Upper lobe of left lung (tissue), 6 donors: ENCODE data around the gene TOMM7. TPM values are rescaled to one million over a fixed set of nuclear protein-coding genes. Genes with fewer than 3 reads are reported as not detected.
A peak's percentile ranks its signal among the peaks of the same experiment; 100 is the strongest.
"Not testable (repeated sequence)": the region's sequence is repeated elsewhere in the genome, so short reads cannot be mapped to it uniquely, and the experiment has no call there.

Experiments
- ATAC-seq, 2 donors: fragments of 200-7000 bp; cut with Tn5 transposase; one replicate each; pipeline ENCODE4 v1.9.1; 2022; ENCODE audit warnings: mild to moderate bottlenecking in 2 of 2, moderate library complexity in 2 of 2; ENCODE audit not compliant: low FRiP score in 2 of 2
- DNase-seq, 2 donors: peaks; one replicate each; pipeline ENCODE4 v3.0.0-alpha.2; 2019 to 2020
- H3K27ac ChIP-seq, 4 donors: fragments of 200-600 bp; sonication (generic); one replicate each; pipeline ENCODE4 v1.5.1; 2016 to 2019
- H3K27me3 ChIP-seq, 4 donors: fragments of 200-600 bp; sonication (generic); one replicate each; pipeline ENCODE4 v1.5.1; 2017 to 2019
- H3K36me3 ChIP-seq, 4 donors: fragments of 200-600 bp; sonication (generic); one replicate each; pipeline ENCODE4 v1.5.1; 2016 to 2019
- H3K4me1 ChIP-seq, 4 donors: fragments of 200-600 bp; sonication (generic); one replicate each; pipeline ENCODE4 v1.5.1; 2018 to 2019
- H3K4me3 ChIP-seq, 4 donors: fragments of 200-600 bp; sonication (generic); one replicate each; pipeline ENCODE4 v1.5.1; 2017 to 2019; ENCODE audit warnings: mild to moderate bottlenecking in 2 of 4, moderate library complexity in 1 of 4
- H3K9me3 ChIP-seq, 4 donors: fragments of 200-600 bp; sonication (generic); one replicate each; pipeline ENCODE4 v1.5.1; 2018 to 2019
- CTCF ChIP-seq, 6 experiments: fragments of 450-650 bp in 4 of 6; fragments of 200-600 bp in 2 of 6; sonication (generic) in 2 of 6; IDR thresholded peaks; one replicate each; pipeline ENCODE4 v1.5.1; 2016 to 2019; ENCODE audit warnings: antibody characterized with exemption in 6 of 6
- EP300 ChIP-seq, 4 donors: sonication (generic); formaldehyde crosslinking; IDR thresholded peaks; one replicate each; pipeline ENCODE4 v1.5.1; 2017; ENCODE audit warnings: antibody characterized with exemption in 4 of 4, control low read depth in 2 of 4
- POLR2A ChIP-seq, 4 donors: fragments of 450-650 bp; IDR thresholded peaks; one replicate each; pipeline ENCODE4 v1.5.1; 2016 to 2017; ENCODE audit warnings: antibody characterized with exemption in 4 of 4, mild to moderate bottlenecking in 2 of 4
- POLR2AphosphoS5 ChIP-seq, 2 donors: sonication (generic); formaldehyde crosslinking; IDR thresholded peaks; one replicate each; pipeline ENCODE4 v1.5.1; 2017; ENCODE audit warnings: antibody characterized with exemption in 2 of 2
- WGBS, 2 donors: methylation state at CpG; one replicate each; pipeline ENCODE4 v1.1.5; 2017 to 2018; 5-methylcytosine and 5-hydroxymethylcytosine counted together
- total RNA-seq, 6 donors: library from RNA; depleted of rRNA in 4 of 6; stranded (reverse); fragments of >200 nt in 4 of 6; gene quantifications; one replicate each; pipeline versions ENCODE4 v1.1.0 to v1.2.1, GENCODE V29; 2016 to 2021
- donor health status: DM: no; HTN: no; CAD: no; lungs with moderate emphysema.
- donor health status: DM: no; HTN: yes; CAD: no; lungs with severe emphysema.

Gene TOMM7
- total RNA-seq, 6 donors from 2014 or later: 42.4 to 387 (median 171) TPM

- WGBS, 2 donors: 1% methylated on average over 45 to 46 of the region's 76 CpGs
- Histone ChIP-seq H3K36me3 (peaks cover 0 to 20% (median 0%) of the 10 kb centered on the region in 4 donors), H3K9me3 (no peaks in the 10 kb centered on the region), H3K4me1 (peaks cover 3 to 26% (median 24%) of the 10 kb centered on the region in 4 donors), H3K27ac (peak overlapping the region; percentile 79 to 95 (median 90)), H3K27me3 (no peaks in the 10 kb centered on the region), H3K4me3 (peak overlapping the region; percentile 59 to 84 (median 69))
- peak; percentile 65 to 75 for TF ChIP-seq POLR2AphosphoS5 (IDR thresholded peaks at IDR 0.05)
- TF ChIP-seq CTCF (IDR thresholded peaks at IDR 0.05): peak in 3 of 6 experiments; percentile 58 to 67 (median 65)
- no peak for TF ChIP-seq EP300 (IDR thresholded peaks at IDR 0.05)
- TF ChIP-seq POLR2A (IDR thresholded peaks at IDR 0.05): peak in 2 of 4 donors; percentile 49 to 71
- ATAC-seq (peak; percentile 88 to 94), DNase-seq (peak; percentile 92 to 95)
Observed at GRCh38 chr7:22854158-22855048, 31.8 kb upstream of the TOMM7 start.

- Histone ChIP-seq H3K27ac (peak overlapping the region; percentile 79 to 95 (median 90)), H3K36me3 (peaks cover 0 to 20% (median 0%) of the 10 kb centered on the region in 4 donors), H3K4me1 (peaks cover 3 to 19% (median 18%) of the 10 kb centered on the region in 4 donors), H3K9me3 (no peaks in the 10 kb centered on the region), H3K27me3 (no peaks in the 10 kb centered on the region), H3K4me3 (peak overlapping the region; percentile 59 to 84 (median 69))
- ATAC-seq (peak in 1 of 2 donors; percentile 3), DNase-seq (no peak)
- WGBS, 2 donors: 19 to 21% methylated on average over 10 to 15 of the region's 28 CpGs
- TF ChIP-seq CTCF (IDR thresholded peaks at IDR 0.05) (peak in 2 of 6 experiments; percentile 93 to 99), POLR2A (IDR thresholded peaks at IDR 0.05) (no peak)
Observed at GRCh38 chr7:22853674-22854157, 31.1 kb upstream of the TOMM7 start.

GRCh38 chr7:22853138-22853537 is 30.5 kb upstream of the TOMM7 start:
- peaks cover 0 to 15% (median 0%) of the 10 kb centered on the region in 4 donors for H3K36me3 ChIP-seq
- no peaks in the 10 kb centered on the region for H3K9me3 ChIP-seq
- TF ChIP-seq POLR2A (IDR thresholded peaks at IDR 0.05): no peak
- TF ChIP-seq POLR2AphosphoS5 (IDR thresholded peaks at IDR 0.05): no peak
- TF ChIP-seq CTCF (IDR thresholded peaks at IDR 0.05): no peak
- no peak for TF ChIP-seq EP300 (IDR thresholded peaks at IDR 0.05)
- 82 to 87% methylated on average over 10 of the region's 10 CpGs for WGBS, 2 donors
- DNase-seq: no peak
- peaks cover 3 to 14% (median 13%) of the 10 kb centered on the region in 4 donors for H3K4me1 ChIP-seq
- H3K4me3 ChIP-seq: peak overlapping the region in 1 of 4 donors; percentile 59
- peak overlapping the region in 1 of 4 donors; percentile 91 for H3K27ac ChIP-seq
- ATAC-seq: no peak
- H3K27me3 ChIP-seq: no peaks in the 10 kb centered on the region

GRCh38 chr7:22851145-22851544 is 28.5 kb upstream of the TOMM7 start:
- no peak for DNase-seq
- 79 to 85% methylated on average over 2 of the region's 2 CpGs for WGBS, 2 donors
- H3K4me3 ChIP-seq: no peak overlapping the region
- TF ChIP-seq CTCF (IDR thresholded peaks at IDR 0.05) (no peak), EP300 (IDR thresholded peaks at IDR 0.05) (no peak), POLR2AphosphoS5 (IDR thresholded peaks at IDR 0.05) (no peak), POLR2A (IDR thresholded peaks at IDR 0.05) (no peak)
- ATAC-seq: no peak
- H3K27me3 ChIP-seq: no peaks in the 10 kb centered on the region
- no peak overlapping the region for H3K27ac ChIP-seq
- peaks cover 3 to 14% (median 11%) of the 10 kb centered on the region in 4 donors for H3K4me1 ChIP-seq
- no peaks in the 10 kb centered on the region for H3K36me3 ChIP-seq
- no peaks in the 10 kb centered on the region for H3K9me3 ChIP-seq

GRCh38 chr7:22850394-22850793 is 27.7 kb upstream of the TOMM7 start:
- H3K4me3 ChIP-seq, H3K9me3 ChIP-seq, H3K4me1 ChIP-seq, H3K36me3 ChIP-seq, ATAC-seq, H3K27ac ChIP-seq, DNase-seq, H3K27me3 ChIP-seq: not testable (repeated sequence)
- 91 to 100% methylated on average over 1 of the region's 1 CpG for WGBS, 2 donors
